ENCODE measurements around the gene SUGCT.

SUGCT gene

GRCh38 chr7:40850017-40850416 is 715.2 kb downstream of the SUGCT start:
- TF ChIP-seq CTCF (IDR thresholded peaks at IDR 0.05) = no peak
- Histone ChIP-seq H3K4me3 (no peak overlapping the region), H3K27ac (peak overlapping the region in 1 of 2 donors; percentile 15)
- DNase-seq (ENCODE audit: low spot score) = no peak

DNA sequence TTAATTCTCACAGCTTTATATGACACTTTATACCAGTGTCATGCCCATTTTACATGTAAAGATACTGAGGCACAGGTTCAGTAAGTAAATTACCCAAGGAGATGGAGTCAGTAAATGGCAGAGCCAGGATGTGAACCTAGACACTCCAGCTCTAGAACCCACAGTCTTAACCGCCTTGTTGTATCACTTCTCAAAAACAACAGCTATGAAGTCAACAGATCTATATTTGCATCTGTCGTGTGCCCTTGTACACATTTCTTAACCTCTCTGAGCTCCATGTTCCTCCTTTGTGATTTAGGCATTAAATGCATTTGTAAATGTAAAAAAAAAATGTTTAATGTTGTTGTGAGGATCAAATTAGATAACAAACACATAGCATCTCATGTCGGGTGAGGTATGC is 716.2 kb downstream of the SUGCT start:
- no peak overlapping the region for H3K4me3 ChIP-seq
- no peak overlapping the region for H3K27ac ChIP-seq
- DNase-seq (ENCODE audit: low spot score) = no peak
- no peak for TF ChIP-seq CTCF (IDR thresholded peaks at IDR 0.05)

GRCh38 chr7:40859076-40859475 is 724.3 kb downstream of the SUGCT start:
- no peak for DNase-seq (ENCODE audit: low spot score)
- H3K27ac ChIP-seq = no peak overlapping the region
- no peak overlapping the region for H3K4me3 ChIP-seq
- no peak for TF ChIP-seq CTCF (IDR thresholded peaks at IDR 0.05)

DNA sequence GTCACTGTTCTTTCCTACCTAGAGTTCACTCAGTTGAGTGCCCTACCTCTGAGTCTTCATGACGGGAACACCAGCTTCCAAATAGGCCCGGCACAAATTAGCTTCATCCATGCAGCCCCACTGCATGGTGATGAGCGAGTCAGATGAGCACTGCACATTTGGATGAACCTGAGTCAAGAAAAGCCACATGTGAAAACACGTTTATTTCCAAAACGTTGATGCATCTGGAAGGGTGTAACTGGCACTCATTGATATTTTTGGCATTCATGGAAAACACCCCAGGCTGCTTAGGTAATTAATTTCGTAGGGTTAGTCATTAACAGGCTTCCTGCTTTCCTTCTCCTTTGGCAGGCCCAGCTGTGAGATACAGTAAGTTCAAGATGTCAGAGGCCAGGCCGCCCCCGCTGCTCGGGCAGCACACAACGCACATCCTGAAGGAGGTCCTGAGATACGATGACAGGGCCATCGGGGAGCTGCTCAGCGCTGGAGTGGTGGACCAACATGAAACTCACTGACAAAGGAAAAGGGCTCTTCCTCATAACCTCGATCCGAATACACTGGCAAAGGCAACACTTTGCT is 725.2 kb downstream of the SUGCT start:
- no peak for DNase-seq (ENCODE audit: low spot score)
- no peak for TF ChIP-seq CTCF (IDR thresholded peaks at IDR 0.05)
- Histone ChIP-seq H3K4me3 (no peak overlapping the region), H3K27ac (no peak overlapping the region)

- no peak for DNase-seq (ENCODE audit: low spot score)
- TF ChIP-seq CTCF (IDR thresholded peaks at IDR 0.05) = no peak
- peak overlapping the region in 1 of 2 donors; percentile 9 for H3K27ac ChIP-seq
- H3K4me3 ChIP-seq = no peak overlapping the region
Observed at GRCh38 chr7:40865441-40866233, 730.8 kb downstream of the SUGCT start.

DNA sequence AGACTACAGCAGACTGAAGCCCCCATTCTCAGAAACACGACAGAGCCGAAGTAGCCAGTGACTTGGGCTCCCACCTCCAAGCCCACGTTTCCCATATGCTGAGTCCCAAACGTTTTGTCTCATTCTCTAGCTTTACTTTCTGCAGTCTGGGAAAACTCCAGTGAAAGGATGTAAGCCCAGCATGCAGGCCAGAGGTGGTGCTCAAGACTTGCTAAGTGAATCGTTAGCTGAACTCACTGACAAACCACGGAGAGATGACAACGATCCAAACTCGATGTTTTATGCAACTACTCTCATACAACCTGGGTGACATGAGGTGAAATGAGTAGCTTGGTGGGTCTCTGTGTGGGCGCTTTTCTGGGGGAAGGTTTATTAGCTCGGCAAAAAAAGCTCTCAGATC is 731.8 kb downstream of the SUGCT start:
- no peak for DNase-seq (ENCODE audit: low spot score)
- no peak for TF ChIP-seq CTCF (IDR thresholded peaks at IDR 0.05)
- no peak overlapping the region for H3K27ac ChIP-seq
- H3K4me3 ChIP-seq = no peak overlapping the region

DNA sequence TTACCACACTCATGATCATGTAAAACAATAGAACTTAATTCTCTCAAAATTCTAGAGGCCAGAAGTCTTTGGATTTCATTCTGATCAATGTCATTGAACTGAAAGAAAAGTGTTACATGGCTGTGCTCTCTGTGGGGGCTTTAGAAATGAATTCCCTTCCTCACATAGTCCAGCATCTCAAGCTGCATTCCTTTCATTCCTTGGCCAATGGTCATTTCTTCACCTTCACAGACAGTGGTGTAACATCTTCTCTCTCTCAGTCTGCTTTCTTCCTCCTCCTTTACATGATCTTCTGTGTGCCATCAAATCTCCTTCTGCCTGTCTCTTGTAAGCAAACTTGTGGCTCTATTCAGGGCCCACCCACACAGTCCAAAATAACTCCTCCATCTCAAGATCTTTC is 735.3 kb downstream of the SUGCT start:
- no peak for DNase-seq (ENCODE audit: low spot score)
- no peak overlapping the region for H3K27ac ChIP-seq
- TF ChIP-seq CTCF (IDR thresholded peaks at IDR 0.05) = no peak
- no peak overlapping the region for H3K4me3 ChIP-seq

All from coronary artery (tissue), 2 donors.